Stimulated activated CD8-positive, alpha-beta memory T cell treated with anti-CD3 and anti-CD28 coated beads, Interleukin-12 subunit alpha, Interleukin-12 subunit beta, amount 100 ng/mL, for 4 hours (primary cell): ENCODE measurements around the gene PRELID2.
"Not testable (repeated sequence)": the region's sequence is repeated elsewhere in the genome, so short reads cannot be mapped to it uniquely, and the experiment has no call there.

ENCODE experiments used
- DNase-seq: peaks from one replicate; pipeline ENCODE4 v3.0.0-alpha.2; 2020; ENCODE audit warnings: low read depth

Gene PRELID2

GRCh38 chr5:145739843-145740242 lies 95.3 kb downstream of the PRELID2 start:
- DNase-seq = no peak

- no peak for DNase-seq
Observed at GRCh38 chr5:145738227-145738626, 96.9 kb downstream of the PRELID2 start.

DNA sequence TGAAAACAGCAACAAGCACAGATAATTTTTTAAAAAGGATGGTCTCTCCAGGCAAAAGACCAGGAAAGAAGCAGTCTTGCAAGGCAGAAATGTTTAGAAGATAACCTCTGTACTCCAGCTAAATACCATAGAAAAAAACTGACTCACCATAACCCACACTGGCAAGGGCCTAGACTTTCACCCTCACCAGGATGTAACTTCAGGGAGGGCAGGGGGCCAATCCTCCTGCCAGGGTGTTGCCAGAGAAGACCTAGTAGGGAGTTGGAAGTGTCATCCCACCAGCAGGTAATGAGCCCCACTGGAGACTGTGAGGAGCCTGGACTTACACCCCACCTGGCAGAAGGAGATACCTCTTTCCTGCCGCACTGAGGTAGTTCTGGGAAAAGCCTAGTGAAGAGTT lies 97.6 kb downstream of the PRELID2 start:
- DNase-seq = no peak

GRCh38 chr5:145729956-145730355 lies 105.2 kb downstream of the PRELID2 start:
- DNase-seq = not testable (repeated sequence)

GRCh38 chr5:145723516-145723915 lies 111.6 kb downstream of the PRELID2 start:
- DNase-seq = no peak

DNA sequence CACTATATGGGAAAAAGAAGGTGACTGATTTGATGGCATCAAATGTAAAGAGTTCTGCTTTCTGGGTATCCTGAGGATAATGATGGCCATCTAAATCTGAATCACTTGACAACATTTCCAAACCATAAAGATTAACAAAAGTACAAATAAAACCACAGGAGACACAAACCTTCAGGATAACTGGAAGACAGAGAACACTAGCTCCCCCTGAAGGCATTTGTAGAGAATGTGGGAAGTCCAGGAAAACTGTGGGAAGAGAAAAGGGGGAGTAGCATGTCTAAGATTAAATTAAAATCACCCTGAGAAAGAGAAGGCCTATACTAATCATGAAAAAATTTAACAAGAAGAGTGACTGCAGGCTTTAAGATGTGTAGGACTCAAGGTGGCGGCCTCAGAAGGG lies 116.2 kb downstream of the PRELID2 start:
- DNase-seq = no peak

- no peak for DNase-seq
Observed at GRCh38 chr5:145715412-145715811, 119.7 kb downstream of the PRELID2 start.

GRCh38 chr5:145712245-145712644 lies 122.9 kb downstream of the PRELID2 start:
- no peak for DNase-seq

DNA sequence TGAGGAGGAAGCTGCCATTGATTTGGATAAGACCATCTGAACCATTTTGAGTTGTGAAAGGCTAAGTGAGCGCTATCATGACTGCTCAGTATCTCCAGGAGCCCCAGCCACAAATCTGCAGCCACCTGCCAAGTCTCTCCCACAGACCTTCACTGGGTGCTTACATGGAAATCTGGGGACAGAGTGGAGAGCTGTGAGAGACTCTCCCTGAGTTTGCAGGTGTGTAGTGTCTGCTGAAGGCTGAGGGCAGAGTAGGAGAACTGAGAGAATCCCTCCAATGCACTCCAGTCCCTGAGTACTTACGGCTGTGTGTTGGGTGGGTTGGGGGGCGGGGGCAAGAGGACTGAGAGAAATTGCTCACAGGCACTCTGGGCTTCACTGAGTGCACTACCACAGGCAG lies 123.7 kb downstream of the PRELID2 start:
- DNase-seq = no peak
